ACC112 (cell line): ENCODE results near the gene C16orf86.
A peak's percentile ranks its signal among the peaks of the same experiment; 100 is the strongest.

ENCODE experiments used
- H2AFZ ChIP-seq: fragments of 200-600 bp; sonication (generic); one replicate; pipeline ENCODE4 v1.6.0; 2017; ENCODE audit warnings: antibody characterized with exemption, low read length; ENCODE audit not compliant: unreplicated experiment
- H3K27ac ChIP-seq: fragments of 200-600 bp; sonication (generic); 2 replicates; pipeline ENCODE4 v1.5.1; 2014; ENCODE audit warnings: low read depth, mild to moderate bottlenecking, antibody characterized with exemption, low read length, moderate library complexity
- H3K27me3 ChIP-seq: fragments of 200-600 bp; sonication (generic); 2 replicates; pipeline ENCODE4 v1.6.1; 2014; ENCODE audit warnings: mild to moderate bottlenecking, antibody characterized with exemption, low read length, moderate library complexity, mixed read lengths; ENCODE audit not compliant: insufficient read depth
- H3K36me3 ChIP-seq: fragments of 200-600 bp; sonication (generic); 2 replicates; pipeline ENCODE4 v1.6.1; 2016; ENCODE audit warnings: mild to moderate bottlenecking, antibody characterized with exemption, low read length, moderate library complexity, mixed read lengths; ENCODE audit not compliant: insufficient read depth
- H3K4me1 ChIP-seq: fragments of 200-600 bp; sonication (generic); one replicate; pipeline ENCODE4 v1.6.1; 2016; ENCODE audit warnings: low read length, mixed read lengths; ENCODE audit not compliant: insufficient read depth, unreplicated experiment, control insufficient read depth
- H3K4me3 ChIP-seq: fragments of 200-600 bp; sonication (generic); 2 replicates; pipeline ENCODE4 v1.5.1; 2014; ENCODE audit warnings: mild to moderate bottlenecking, low read depth, low read length
- H3K79me2 ChIP-seq: fragments of 200-600 bp; sonication (generic); one replicate; pipeline ENCODE4 v1.6.0; 2016; ENCODE audit warnings: low read length; ENCODE audit not compliant: control insufficient read depth, unreplicated experiment, insufficient read depth

C16orf86 gene

DNA sequence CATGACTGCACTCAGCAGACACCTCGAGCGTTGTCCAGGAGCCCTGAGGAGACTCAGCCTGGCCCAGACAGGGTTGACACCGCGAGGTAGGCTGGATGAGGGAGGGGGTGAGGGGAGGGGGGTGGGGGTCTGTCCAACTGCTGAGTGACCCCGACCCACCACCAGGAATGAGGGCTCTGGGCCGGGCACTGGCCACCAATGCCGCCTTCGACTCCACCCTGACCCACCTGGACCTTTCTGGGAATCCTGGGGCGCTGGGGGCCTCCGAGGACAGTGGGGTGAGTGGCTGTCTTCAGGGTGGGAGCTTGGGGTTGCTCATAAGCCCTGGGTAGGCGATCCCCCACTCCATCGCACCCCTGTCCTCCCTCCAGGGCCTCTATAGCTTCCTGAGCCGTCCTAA is 18.9 kb upstream of the C16orf86 start:
- no peaks in the 10 kb centered on the region for H3K36me3 ChIP-seq

DNA sequence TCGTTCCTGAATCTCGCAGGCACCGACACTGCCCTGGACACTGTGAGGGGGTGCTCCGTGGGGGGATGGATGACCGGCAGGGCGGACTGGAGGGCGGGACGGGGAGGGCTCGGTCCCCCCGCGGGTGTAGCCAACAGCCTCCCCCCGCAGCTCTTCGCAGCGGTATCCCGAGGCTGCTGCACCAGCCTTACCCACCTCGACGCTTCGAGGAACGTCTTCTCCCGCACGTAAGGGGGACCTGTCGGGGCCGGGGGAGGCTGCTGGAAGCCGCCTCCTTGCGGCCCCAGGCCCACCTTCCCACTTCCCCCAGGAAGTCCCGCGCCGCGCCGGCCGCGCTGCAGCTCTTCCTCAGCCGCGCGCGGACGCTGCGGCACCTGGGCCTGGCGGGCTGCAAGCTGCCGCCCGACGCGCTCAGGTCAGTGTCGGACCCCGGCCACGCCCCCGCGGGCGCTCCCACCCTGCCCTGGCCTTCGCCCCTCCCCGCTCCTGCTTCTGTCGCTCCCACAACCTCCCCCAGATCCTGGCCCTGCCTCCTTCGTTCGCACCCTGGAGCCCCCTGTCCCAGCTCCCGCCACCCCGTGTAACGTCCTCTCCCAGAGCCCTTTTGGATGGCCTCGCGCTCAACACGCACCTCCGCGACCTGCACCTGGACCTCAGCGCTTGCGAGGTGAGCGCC is 18.4 kb upstream of the C16orf86 start:
- Histone ChIP-seq H3K79me2 (no peaks in the 10 kb centered on the region), H2AFZ (no peak overlapping the region), H3K4me3 (no peak overlapping the region), H3K27ac (no peak overlapping the region), H3K27me3 (peaks cover 80% of the 10 kb centered on the region), H3K4me1 (no peaks in the 10 kb centered on the region), H3K36me3 (no peaks in the 10 kb centered on the region)

More for the DNA sequence above, 18.9 kb upstream of the C16orf86 start:
- H3K79me2 ChIP-seq = no peaks in the 10 kb centered on the region
- no peak overlapping the region for H3K27ac ChIP-seq
- no peaks in the 10 kb centered on the region for H3K4me1 ChIP-seq
- H2AFZ ChIP-seq = no peak overlapping the region
- H3K4me3 ChIP-seq = no peak overlapping the region
- H3K27me3 ChIP-seq = peaks cover 78% of the 10 kb centered on the region

DNA sequence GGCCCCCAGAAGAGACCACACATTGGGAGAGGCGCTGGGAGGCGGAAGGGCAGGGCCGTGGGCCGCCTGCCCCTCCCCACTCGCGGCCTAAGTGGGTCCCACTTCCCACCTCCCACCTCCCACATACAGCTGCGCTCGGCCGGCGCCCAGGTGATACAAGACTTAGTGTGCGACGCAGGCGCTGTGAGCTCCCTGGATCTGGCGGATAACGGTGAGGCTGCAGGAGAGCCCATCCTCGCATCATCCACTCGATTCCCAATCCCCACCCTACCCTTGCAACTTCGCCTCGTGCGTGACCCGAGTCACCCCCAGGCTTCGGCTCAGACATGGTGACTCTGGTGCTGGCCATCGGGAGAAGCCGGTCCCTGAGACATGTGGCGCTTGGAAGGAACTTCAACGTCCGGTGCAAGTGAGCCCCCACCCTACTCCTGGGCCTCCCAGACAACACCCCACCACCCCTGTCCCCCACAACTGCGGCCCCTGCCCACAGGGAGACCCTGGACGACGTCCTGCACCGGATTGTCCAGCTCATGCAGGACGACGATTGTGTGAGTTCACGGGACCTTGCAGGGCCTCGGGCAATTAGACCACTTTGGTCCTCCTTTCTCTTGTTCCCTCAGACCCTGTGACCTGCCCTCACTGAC is 17.7 kb upstream of the C16orf86 start:
- H3K36me3 ChIP-seq = no peaks in the 10 kb centered on the region
- H3K4me3 ChIP-seq = no peak overlapping the region
- H3K27me3 ChIP-seq = peaks cover 87% of the 10 kb centered on the region
- no peaks in the 10 kb centered on the region for H3K79me2 ChIP-seq
- H3K27ac ChIP-seq = no peak overlapping the region
- no peaks in the 10 kb centered on the region for H3K4me1 ChIP-seq
- no peak overlapping the region for H2AFZ ChIP-seq

DNA sequence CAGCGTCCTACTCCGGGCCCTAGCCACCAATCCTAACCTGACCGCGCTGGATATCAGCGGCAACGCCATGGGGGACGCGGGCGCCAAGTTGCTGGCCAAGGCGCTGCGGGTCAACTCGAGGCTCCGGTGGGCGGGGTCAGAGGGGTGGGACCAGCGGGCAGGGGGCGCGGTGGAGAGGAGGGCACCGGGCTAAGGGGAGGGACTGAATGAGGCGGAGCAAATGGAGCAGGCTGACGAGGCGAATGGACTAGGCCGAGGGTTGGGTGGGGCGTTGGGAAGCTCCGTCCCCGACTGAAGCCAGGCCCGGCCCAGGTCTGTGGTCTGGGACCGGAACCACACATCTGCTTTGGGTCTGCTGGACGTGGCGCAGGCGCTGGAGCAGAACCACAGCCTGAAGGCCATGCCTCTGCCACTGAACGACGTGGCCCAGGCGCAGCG is 17.1 kb upstream of the C16orf86 start:
- peaks cover 90% of the 10 kb centered on the region for H3K27me3 ChIP-seq

DNA sequence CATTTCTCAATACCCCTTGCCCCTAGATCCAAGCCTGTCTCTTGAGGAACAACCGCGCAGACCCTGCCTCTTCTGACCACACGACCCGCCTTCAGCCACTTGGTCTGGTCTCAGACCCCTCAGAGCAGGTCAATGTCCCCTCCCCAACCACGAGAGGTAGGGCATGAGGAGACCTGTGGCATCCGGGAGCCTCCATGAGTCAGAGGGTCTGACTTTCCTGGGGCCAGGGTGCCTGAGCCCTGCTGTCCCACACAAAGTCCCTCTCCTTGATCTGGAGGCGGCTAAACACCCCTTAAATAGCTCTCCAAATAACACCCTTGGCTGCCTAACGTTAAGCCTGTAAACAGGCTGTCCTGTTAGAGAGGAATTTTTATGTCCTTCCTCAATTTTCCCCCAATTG is 16.6 kb upstream of the C16orf86 start:
- H2AFZ ChIP-seq = no peak overlapping the region
- no peaks in the 10 kb centered on the region for H3K36me3 ChIP-seq
- H3K27ac ChIP-seq = no peak overlapping the region
- H3K27me3 ChIP-seq = peaks cover 94% of the 10 kb centered on the region
- H3K4me1 ChIP-seq = no peaks in the 10 kb centered on the region
- no peaks in the 10 kb centered on the region for H3K79me2 ChIP-seq
- no peak overlapping the region for H3K4me3 ChIP-seq

More for the DNA sequence above, 17.1 kb upstream of the C16orf86 start:
- H3K4me3 ChIP-seq = no peak overlapping the region
- H3K4me1 ChIP-seq = no peaks in the 10 kb centered on the region
- H3K36me3 ChIP-seq = no peaks in the 10 kb centered on the region
- no peaks in the 10 kb centered on the region for H3K79me2 ChIP-seq
- H2AFZ ChIP-seq = no peak overlapping the region
- no peak overlapping the region for H3K27ac ChIP-seq

DNA sequence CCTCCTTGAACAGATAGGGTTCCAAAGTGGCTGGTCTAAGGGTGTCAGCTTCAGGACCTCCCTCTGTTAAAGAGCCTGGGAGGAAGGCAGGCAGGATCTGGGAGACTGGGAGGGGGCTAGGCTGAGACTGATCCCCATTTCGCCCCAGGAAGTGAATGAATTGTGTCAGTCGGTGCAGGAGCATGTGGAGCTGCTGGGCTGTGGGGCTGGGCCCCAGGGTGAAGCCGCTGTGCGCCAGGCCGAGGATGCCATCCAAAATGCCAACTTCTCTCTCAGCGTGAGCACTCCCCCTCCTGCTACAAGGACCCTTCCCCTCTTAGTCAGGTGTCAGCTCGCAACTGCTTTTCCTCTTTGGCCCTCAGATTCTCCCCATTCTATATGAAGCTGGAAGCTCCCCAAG is 15.6 kb upstream of the C16orf86 start:
- no peaks in the 10 kb centered on the region for H3K79me2 ChIP-seq
- H3K27ac ChIP-seq = no peak overlapping the region
- H3K27me3 ChIP-seq = peaks cover 83% of the 10 kb centered on the region
- no peaks in the 10 kb centered on the region for H3K36me3 ChIP-seq
- no peaks in the 10 kb centered on the region for H3K4me1 ChIP-seq
- no peak overlapping the region for H2AFZ ChIP-seq
- no peak overlapping the region for H3K4me3 ChIP-seq

DNA sequence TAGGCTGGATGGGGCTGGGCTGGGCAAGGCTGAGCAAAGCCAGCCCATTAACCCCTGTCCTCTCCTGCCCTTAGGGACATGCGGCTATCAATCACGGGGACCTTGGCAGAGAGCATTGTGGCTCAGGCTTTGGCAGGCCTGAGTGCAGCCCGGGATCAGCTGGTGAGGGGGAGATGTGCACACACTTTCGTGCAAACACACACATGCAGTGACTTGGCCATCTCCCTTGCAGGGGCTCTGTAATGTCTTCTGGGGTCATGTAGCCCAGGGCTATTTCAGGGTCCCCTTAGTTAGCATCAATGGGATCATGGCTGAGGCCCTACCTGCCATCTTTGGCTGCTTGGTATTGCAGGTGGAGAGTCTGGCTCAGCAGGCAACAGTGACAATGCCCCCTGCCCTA is 14.8 kb upstream of the C16orf86 start:
- Histone ChIP-seq H3K4me3 (no peak overlapping the region), H3K27ac (no peak overlapping the region), H3K27me3 (peaks cover 75% of the 10 kb centered on the region), H3K79me2 (no peaks in the 10 kb centered on the region), H3K4me1 (no peaks in the 10 kb centered on the region), H2AFZ (no peak overlapping the region), H3K36me3 (no peaks in the 10 kb centered on the region)

DNA sequence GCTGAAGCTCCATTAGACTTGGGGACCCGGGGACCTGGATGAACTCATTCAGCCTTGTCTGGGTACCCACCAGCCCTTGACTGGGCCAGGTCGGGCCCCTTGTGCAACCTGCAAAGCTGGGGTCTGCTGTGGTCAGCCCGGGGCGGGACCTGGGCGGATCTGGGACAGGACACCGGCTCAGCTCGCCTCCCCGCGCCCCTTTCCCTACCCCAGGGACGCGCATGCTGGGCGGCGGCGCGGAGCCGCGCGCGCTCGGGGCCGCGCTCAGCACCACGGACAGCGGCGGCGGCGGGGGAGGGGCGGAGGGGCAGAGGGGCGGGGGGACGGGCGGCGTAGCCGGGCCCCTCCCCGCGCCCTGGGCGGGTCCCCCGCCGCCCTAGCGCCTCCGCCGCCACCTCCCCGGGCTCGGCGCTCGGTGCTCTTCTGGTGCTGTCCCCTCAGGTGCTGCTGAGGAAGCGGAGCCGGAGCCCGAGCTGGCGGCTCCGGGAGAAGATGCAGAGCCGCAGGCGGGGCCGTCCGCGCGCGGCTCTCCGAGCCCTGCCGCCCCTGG is 14.0 kb upstream of the C16orf86 start:
- H3K36me3 ChIP-seq = no peaks in the 10 kb centered on the region
- H3K27me3 ChIP-seq = peaks cover 69% of the 10 kb centered on the region
- H3K4me3 ChIP-seq = peak overlapping the region; percentile 73; the same call in 1 of the 2 replicates

DNA sequence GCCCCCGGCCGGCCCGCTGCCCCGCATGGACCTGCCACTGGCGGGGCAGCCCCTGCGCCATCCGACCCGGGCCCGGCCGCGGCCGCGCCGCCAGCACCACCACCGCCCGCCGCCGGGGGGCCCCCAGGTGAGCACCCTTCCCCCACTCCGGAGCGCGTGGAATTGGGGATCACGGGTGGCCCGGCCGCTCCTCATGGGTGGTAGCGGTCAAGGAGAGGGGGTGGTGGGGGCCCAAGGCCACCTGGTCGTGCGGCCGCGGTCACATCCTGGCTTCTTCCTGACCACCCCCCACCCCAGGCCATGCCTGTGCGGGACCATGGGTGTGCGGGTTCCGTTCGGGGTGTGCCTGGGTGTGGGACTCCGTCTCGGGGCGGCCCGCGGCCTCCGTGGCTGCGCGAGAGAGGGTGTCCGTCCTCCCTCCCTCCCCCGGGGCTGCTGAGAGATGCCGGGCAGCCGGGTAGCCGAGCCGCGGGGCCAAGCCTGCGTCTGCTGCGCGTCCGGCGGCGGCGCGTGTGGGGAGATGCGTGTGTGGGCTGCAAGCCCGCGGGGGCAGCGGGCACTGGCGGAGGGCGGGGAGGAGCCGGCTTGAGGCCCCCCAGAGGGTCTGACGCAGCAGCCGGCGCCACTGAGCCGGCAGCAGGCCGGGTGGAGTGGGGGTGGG is 13.4 kb upstream of the C16orf86 start:
- H3K79me2 ChIP-seq = no peaks in the 10 kb centered on the region
- peak overlapping the region; percentile 73 for H3K4me3 ChIP-seq
- H2AFZ ChIP-seq = no peak overlapping the region
- no peaks in the 10 kb centered on the region for H3K4me1 ChIP-seq
- peaks cover 63% of the 10 kb centered on the region for H3K27me3 ChIP-seq
- no peaks in the 10 kb centered on the region for H3K36me3 ChIP-seq
- no peak overlapping the region for H3K27ac ChIP-seq

More for the DNA sequence above, 14.0 kb upstream of the C16orf86 start:
- no peaks in the 10 kb centered on the region for H3K79me2 ChIP-seq
- H2AFZ ChIP-seq = no peak overlapping the region
- H3K27ac ChIP-seq = no peak overlapping the region
- H3K4me1 ChIP-seq = no peaks in the 10 kb centered on the region

DNA sequence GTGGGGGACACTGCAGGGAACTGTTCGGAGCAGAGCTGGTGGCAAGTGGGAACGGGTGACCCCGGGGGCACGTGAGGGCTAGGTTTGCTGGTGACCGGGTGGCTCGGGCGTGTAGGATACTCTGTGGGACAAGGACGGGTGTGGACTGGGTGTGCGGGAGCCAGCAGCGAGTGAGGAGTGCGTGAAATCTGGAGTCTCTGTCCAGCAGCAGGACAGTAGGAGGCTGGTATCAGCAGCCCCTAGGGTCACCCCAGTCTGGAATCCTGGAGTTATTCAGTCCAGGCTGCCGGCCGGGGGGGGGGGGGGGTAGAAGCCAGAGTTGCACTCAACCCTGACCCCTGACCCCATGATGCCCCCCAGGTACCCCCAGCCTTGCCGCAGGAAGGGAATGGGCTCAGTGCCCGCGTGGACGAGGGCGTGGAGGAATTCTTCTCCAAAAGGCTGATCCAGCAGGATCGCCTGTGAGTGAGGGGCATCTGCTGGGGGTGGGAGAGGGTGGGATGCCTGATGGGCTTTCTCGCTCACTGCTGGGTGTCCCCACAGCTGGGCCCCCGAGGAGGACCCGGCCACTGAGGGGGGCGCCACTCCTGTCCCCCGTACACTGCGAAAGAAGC is 12.7 kb upstream of the C16orf86 start:
- Histone ChIP-seq H3K79me2 (no peaks in the 10 kb centered on the region), H3K4me3 (peak overlapping the region; percentile 73), H3K27me3 (peaks cover 57% of the 10 kb centered on the region), H3K36me3 (no peaks in the 10 kb centered on the region), H3K27ac (no peak overlapping the region), H3K4me1 (no peaks in the 10 kb centered on the region), H2AFZ (no peak overlapping the region)
